GM19395 (cell line): Measurements from ENCODE around the gene C9orf153.
A peak's percentile ranks its signal among the peaks of the same experiment; 100 is the strongest.
"Not testable (repeated sequence)": the region's sequence is repeated elsewhere in the genome, so short reads cannot be mapped to it uniquely, and the experiment has no call there.

Experiments used
- ATAC-seq: cut with Tn5 transposase; IDR thresholded peaks from one replicate; pipeline ENCODE4 v1.9.1; 2021; ENCODE audit warnings: mild to moderate bottlenecking, moderate library complexity; ENCODE audit not compliant: unreplicated experiment

Gene C9orf153

DNA sequence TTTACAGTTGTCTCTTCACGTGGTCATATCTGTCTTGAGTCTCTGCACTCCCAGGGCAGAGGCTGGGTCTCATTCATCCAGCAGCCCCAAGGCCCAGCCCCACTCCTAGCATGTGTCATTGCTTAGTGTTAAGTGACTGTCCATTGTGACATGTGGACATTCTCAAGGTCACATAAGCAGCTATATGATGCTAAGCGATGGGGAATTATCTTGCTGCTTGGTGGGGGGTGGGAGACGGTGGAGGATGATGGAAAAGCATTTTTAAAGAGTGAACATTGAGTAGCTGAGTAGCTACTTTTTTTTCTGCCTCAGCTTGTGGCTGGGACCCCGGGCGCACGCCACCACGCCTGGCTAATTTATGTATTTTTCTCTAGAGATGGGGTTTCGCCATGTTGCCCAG, at the start of gene C9orf153:
C9orf153 (minus strand) TSS at position 101 of the 400 bp plus-strand sequence. CDS start 30,054 bp downstream, outside the sequence.
- ATAC-seq, result no peak

DNA sequence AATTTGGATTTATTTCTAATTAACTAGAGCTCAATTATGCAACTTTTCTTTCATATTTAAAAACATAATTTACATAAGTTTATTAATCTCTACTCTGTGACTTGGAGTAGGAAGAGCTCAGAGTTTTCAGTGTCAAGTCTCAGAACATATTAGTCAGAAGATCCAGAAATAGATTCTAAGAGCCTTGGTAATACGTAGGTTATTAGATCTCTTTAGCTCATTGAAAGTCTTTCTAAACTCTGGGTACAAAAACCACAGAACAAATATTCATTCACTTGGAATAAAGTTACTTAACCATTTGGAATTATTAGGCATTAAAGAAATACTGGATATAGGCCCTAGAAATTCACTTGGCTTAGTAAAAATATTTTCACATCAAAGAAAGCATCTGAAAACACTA, 49.2 kb upstream of the C9orf153 start:
- ATAC-seq, result no peak

DNA sequence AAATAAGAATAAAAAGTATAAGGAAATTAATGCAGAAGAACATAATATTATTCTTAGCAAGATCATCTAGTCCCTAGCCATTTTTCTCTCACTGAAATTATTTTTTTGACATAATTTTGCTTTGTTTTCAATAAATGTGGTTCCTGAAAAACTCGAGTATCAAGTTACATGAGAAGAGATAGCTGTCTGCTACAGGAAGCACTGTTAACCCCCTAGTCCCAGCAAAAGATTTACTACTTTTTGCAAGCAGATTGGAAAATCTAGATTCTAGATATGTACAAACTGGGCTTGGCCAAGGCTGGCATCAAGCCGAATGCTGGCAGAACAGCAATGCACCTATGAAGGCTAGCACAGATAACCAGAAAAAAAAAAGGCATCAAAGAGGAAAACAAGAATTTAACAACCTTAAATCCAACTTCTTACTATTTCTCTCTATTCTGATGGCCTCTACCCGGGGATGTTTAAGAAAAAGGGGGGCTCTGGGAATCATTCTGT, 44.8 kb upstream of the C9orf153 start:
- no peak for ATAC-seq

DNA sequence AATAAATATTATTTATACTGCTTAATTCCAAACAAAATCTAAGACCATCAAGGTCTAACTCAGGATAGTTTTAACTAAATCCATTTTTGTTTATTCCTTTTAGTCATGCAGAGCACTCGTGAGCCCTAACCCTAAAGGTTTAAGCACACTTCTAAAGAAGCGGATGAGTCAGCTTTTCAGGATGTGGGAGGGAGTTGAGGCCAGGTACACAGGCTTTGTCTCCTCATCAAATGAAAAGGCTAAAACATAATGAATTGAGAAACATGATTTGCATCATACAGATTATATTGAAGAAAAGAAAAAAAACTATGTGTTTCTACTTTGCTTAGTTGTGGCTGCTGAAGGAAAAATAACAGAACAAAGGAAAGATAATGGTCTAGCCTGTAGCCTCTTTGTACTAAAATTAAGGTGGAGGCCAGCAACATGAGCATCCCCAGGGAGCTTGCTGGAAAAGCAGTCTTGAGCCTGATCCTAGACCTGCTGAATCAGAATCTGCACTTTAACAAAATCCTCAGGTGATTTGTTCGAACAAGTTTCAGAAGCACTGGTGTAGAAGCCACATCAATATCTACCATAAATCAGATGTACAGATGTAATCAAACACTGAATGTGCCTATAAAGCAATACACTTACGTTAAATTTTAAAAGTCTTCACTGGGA, 44.0 kb upstream of the C9orf153 start:
- ATAC-seq, result no peak

GRCh38 chr9:86301686-86302085, 42.2 kb upstream of the C9orf153 start:
- no peak for ATAC-seq

GRCh38 chr9:86300701-86301100, 41.2 kb upstream of the C9orf153 start:
- no peak for ATAC-seq

GRCh38 chr9:86298873-86299272, 39.4 kb upstream of the C9orf153 start:
- no peak for ATAC-seq

DNA sequence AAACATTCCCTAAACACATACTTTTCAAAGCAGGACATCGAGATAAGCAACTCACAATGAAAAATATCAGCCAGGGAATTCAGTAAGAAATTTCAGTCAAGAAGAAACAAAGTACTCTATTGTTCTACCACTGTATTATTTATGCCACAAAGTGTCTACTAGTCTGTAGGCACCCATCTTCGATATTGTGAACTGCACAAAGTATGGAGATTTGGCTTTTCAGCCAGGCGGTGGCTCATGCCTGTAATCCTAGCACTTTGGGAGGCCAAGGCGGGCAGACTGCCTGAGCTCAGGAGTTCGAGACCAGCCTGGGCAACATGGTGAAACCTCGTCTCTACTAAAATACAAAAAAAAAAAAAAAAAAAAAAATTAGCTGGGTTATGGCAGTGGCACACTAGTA, 30.9 kb upstream of the C9orf153 start:
- not testable (repeated sequence) for ATAC-seq

- ATAC-seq, result no peak
Measured at GRCh38 chr9:86288499-86289198, 29.2 kb upstream of the C9orf153 start.

- ATAC-seq, result no peak
Measured at GRCh38 chr9:86287013-86287412, 27.6 kb upstream of the C9orf153 start.

GRCh38 chr9:86286278-86286677, 26.8 kb upstream of the C9orf153 start:
- ATAC-seq, result no peak

- ATAC-seq, result no peak
Measured at GRCh38 chr9:86285261-86285660, 25.8 kb upstream of the C9orf153 start.

- peak; percentile 25 for ATAC-seq
Measured at GRCh38 chr9:86282979-86283535, 23.6 kb upstream of the C9orf153 start.

- peak; percentile 86 for ATAC-seq
Measured at GRCh38 chr9:86282077-86282978, 22.9 kb upstream of the C9orf153 start, which contains the start of gene ISCA1. Gene ISCA1 (minus strand): TSS chr9:86282538. CDS start chr9:86282458, 80 bp downstream.

DNA sequence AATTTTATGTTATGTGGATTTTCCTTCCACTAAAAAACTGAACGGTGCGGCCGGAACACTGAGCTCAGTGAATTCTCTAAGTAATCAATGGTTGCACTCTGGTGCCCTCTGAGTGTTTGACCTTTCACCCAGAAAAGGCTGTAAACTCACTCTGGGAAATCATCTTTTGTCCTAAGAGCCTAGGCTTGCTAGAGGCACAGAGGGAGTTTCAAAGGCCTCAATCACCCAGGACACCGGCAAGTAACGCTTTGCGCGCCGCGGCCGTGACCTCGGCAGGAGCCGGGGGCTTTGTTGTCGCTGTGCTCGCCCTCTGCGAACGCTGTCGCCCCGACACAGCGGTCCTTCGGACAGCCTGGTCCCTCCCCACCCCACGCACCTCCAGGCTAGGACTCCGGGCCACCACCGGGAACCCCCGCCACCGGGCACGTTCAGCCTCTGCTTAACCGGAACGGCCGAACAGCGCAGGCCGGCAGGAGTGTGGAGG, 22.2 kb upstream of the C9orf153 start:
- peak; percentile 39 for ATAC-seq

DNA sequence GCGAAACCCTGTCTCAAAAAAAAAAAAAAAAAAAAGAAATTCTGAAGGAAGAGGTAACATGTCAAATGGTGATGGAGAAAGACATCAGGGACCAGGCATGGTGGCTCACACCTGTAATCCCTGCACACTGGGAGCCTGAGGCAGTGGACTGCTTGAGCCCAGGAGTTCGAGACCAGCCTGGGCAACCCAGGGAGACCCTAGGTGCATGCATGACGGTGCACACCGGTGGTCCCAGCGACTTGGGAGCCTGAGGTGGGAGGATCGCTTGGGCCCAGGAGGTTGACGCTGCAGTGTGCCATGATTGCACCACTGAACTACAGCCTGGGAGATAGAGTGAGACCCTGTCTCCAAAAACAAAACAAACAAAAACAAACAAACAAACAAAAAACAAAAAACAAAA, 21.1 kb upstream of the C9orf153 start:
- ATAC-seq, result no peak

GRCh38 chr9:86279839-86280238, 20.4 kb upstream of the C9orf153 start:
- ATAC-seq, result no peak

DNA sequence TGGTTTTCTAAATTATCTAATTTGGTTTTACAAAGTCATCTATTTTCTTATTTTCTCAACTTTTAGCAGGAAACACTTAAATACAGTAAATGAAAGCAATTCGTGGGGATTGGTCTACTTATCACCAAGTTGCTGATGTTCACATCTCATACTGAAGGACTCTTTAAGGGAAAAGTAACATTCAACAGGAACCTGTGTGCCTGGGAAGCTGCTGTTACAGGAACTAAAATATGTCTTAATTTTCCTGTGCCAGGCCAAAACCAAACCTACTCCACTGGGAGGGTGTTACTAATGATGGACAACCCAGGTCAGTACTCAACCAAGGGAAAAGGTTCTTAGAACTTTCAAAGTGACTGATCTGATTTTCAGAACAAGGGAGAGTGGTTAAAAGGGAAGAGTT, 17.6 kb upstream of the C9orf153 start:
- ATAC-seq, result no peak

- no peak for ATAC-seq
Measured at GRCh38 chr9:86275962-86276361, 16.5 kb upstream of the C9orf153 start.

GRCh38 chr9:86274821-86275643, 15.6 kb upstream of the C9orf153 start:
- no peak for ATAC-seq
